ENCODE measurements around the gene TENM4.

Gene TENM4

DNA sequence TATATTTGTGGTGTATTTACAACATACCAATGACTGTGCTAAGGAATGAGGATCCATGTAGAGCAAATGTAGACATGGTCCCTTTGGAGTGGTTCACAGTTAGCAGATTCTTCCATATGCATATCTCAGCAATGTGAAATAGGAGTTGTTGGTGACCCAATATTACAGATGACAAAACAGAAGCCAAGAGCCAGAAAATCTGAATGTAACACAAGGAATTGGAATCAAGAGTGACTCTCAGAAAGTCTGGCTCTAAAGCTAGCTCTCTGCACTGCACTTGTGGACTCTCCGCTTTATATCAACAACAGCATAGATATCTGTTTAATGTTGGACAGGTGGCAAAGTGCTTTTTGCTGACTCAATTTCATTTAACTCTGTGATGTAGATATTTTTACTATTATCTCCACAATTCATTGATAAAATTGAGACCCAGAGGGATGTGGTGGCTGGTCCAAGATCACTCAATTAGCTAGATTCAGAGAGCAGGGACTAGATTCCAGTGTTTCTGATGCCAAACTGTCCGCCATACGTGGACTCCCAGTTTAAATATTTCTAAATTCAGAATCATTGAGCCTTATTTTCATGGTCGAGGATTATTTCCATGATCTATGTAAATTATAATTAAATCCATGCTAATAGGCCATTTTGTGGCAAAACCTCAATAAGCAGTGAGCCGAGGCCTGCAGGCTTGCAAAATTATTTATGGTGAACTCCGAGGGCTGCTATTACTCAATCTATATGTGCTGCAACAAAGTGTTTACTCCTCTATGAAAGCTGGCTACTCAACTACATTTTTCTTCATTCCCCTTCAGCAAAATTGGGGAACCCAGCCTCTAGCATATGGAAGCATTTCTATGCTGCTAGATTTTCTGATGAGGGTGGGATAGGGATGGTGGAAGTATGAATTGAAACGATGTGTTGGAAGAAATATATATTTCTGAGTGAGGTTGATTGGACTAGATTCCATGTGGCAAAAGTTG is 21.1 kb upstream of the TENM4 start:
- DNase-seq, result no peak
- Histone ChIP-seq H3K9me3 (no peaks in the 10 kb centered on the region), H3K4me3 (no peak overlapping the region), H3K4me1 (no peaks in the 10 kb centered on the region), H3K27me3 (no peaks in the 10 kb centered on the region), H3K36me3 (no peaks in the 10 kb centered on the region), H3K27ac (no peak overlapping the region)
- TF ChIP-seq, protein P1, sequence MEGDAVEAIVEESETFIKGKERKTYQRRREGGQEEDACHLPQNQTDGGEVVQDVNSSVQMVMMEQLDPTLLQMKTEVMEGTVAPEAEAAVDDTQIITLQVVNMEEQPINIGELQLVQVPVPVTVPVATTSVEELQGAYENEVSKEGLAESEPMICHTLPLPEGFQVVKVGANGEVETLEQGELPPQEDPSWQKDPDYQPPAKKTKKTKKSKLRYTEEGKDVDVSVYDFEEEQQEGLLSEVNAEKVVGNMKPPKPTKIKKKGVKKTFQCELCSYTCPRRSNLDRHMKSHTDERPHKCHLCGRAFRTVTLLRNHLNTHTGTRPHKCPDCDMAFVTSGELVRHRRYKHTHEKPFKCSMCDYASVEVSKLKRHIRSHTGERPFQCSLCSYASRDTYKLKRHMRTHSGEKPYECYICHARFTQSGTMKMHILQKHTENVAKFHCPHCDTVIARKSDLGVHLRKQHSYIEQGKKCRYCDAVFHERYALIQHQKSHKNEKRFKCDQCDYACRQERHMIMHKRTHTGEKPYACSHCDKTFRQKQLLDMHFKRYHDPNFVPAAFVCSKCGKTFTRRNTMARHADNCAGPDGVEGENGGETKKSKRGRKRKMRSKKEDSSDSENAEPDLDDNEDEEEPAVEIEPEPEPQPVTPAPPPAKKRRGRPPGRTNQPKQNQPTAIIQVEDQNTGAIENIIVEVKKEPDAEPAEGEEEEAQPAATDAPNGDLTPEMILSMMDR (IDR thresholded peaks at IDR 0.05), result no peak
- intact Hi-C loops (cut with DNase I; ENCODE audit: low total_unique reads), result no loop called here

DNA sequence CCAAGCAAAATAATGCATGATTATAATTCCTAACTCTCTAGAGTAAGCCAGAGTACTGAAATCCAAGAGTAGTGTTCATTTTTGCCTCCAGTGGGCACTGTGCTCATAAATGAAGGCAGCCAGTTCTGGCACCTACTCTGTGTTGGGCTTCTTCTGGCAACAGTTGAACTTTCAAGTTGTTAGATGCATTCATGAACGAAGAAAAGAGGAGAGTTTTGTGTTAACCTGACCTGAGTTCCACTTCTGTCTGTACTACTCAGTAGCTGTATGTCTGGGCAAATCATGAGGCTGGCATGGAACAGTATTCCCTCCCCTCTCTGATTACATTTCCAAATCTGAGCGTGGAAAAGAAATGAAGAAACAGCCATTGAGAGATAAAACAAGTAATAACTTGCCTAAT is 20.3 kb upstream of the TENM4 start:
- no peak for DNase-seq
- H3K36me3 ChIP-seq, result no peaks in the 10 kb centered on the region
- H3K4me3 ChIP-seq, result no peak overlapping the region
- TF ChIP-seq, protein P1 (IDR thresholded peaks at IDR 0.05), result peak; percentile 46 to 47
- no peaks in the 10 kb centered on the region for H3K9me3 ChIP-seq
- H3K27me3 ChIP-seq, result peaks cover 0 to 5% of the 10 kb centered on the region in 2 donors
- H3K27ac ChIP-seq, result no peak overlapping the region
- intact Hi-C loops (cut with DNase I; ENCODE audit: low total_unique reads), result no loop called here
- H3K4me1 ChIP-seq, result no peaks in the 10 kb centered on the region

DNA sequence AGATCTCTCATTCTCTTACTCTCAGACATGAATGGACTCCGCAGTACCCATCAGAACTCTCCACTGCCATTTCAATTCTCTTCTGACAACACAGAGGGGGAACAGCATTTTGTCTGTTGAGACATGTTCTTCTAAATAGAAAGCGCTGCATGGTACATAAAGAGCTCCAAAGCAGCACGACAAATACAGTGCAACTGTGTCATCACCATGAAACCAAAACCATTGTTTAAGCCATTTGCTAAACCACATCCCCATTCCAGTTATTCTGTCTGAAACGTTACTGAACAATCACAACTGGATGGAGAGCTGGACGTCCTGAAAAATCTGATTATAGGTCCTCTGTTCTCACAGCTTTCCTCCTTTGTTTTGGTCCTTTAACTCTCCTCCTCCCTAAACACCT is 17.9 kb upstream of the TENM4 start:
- H3K4me3 ChIP-seq, result no peak overlapping the region
- no peaks in the 10 kb centered on the region for H3K4me1 ChIP-seq
- H3K27me3 ChIP-seq, result peaks cover 0 to 8% of the 10 kb centered on the region in 2 donors
- H3K27ac ChIP-seq, result no peak overlapping the region
- TF ChIP-seq, protein P1 (IDR thresholded peaks at IDR 0.05), result no peak
- DNase-seq, result no peak
- intact Hi-C loops (cut with DNase I; ENCODE audit: low total_unique reads), result no loop called here
- H3K36me3 ChIP-seq, result no peaks in the 10 kb centered on the region
- H3K9me3 ChIP-seq, result no peaks in the 10 kb centered on the region

DNA sequence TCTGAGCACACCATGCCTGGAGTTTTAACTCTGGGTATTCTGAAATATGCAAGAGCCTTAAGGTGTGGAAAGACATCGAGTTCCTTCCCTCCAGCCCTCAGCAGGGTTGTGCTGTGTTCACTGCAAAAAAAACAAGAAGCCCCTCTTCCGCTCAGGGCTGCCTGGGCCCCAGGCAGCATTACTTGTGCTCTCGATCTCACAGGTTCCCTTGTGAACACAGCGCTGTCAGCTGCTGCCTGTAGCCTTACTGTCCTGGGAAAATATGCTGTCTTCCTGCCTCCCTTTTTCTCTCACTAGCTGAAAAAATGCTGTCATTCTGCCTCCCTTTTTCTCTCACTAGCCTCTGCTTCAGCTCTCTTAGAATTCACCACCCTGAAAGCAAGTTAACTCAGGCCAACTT is 15.7 kb upstream of the TENM4 start:
- Histone ChIP-seq H3K36me3 (no peaks in the 10 kb centered on the region), H3K27me3 (peaks cover 0 to 8% of the 10 kb centered on the region in 2 donors), H3K9me3 (no peaks in the 10 kb centered on the region), H3K4me1 (no peaks in the 10 kb centered on the region), H3K27ac (no peak overlapping the region), H3K4me3 (no peak overlapping the region)
- TF ChIP-seq, protein P1 (IDR thresholded peaks at IDR 0.05), result no peak
- intact Hi-C loops (cut with DNase I; ENCODE audit: low total_unique reads), result no loop called here
- no peak for DNase-seq

DNA sequence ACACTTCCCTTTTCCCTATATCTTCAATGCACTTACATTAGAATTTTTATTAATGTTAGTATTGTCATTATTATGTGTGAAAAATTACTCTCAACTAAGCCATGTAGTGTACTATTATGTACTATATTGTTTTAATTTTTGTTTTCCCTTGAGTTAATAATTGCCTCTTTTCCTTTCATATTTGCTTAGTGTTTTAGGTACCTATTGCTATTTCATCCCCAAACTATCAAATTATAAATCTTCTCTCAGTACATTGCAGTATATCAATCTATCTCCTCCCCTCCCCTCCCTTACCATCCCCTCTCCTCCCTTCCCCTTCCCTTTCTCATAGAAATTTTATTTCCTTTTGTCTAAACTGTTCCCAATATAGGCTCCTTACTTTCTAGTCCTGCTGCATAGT is 12.8 kb upstream of the TENM4 start:
- no peaks in the 10 kb centered on the region for H3K4me1 ChIP-seq
- no peaks in the 10 kb centered on the region for H3K36me3 ChIP-seq
- intact Hi-C loops (cut with DNase I; ENCODE audit: low total_unique reads), result no loop called here
- no peak overlapping the region for H3K4me3 ChIP-seq
- TF ChIP-seq, protein P1 (IDR thresholded peaks at IDR 0.05), result no peak
- no peak for DNase-seq
- H3K9me3 ChIP-seq, result no peaks in the 10 kb centered on the region
- peaks cover 0 to 8% of the 10 kb centered on the region in 2 donors for H3K27me3 ChIP-seq
- H3K27ac ChIP-seq, result no peak overlapping the region
